Left lung (tissue), 10 donors: ENCODE data around the gene ARPC4. TPM values are rescaled to one million over a fixed set of nuclear protein-coding genes. Genes with fewer than 3 reads are reported as not detected.

ENCODE experiments used
- ATAC-seq: fragments of 200-7000 bp; cut with Tn5 transposase; one replicate; pipeline ENCODE4 v1.9.1; 2020; ENCODE audit warnings: moderate library complexity
- DNase-seq, 4 donors: peaks; one replicate each; pipeline ENCODE4 v3.0.0-alpha.2; 2013 to 2020
- H3K27ac ChIP-seq, 2 donors: fragments of 200-600 bp; sonication (generic) in 1 of 2; one replicate each; pipeline versions ENCODE4 v1.5.0 to v1.8.0; 2020 to 2021
- H3K27me3 ChIP-seq, 2 donors: fragments of 200-600 bp; sonication (generic) in 1 of 2; one replicate each; pipeline versions ENCODE4 v1.5.0 to v1.8.0; 2020 to 2021
- H3K36me3 ChIP-seq, 2 donors: fragments of 200-600 bp; sonication (generic) in 1 of 2; one replicate each; pipeline versions ENCODE4 v1.5.0 to v1.8.0; 2020 to 2021
- H3K4me1 ChIP-seq, 2 donors: fragments of 200-600 bp; one replicate each; pipeline ENCODE4 v1.8.0; 2021
- H3K4me3 ChIP-seq, 2 donors: fragments of 200-600 bp; sonication (generic) in 1 of 2; one replicate each; pipeline versions ENCODE4 v1.5.0 to v1.8.0; 2020 to 2021; ENCODE audit warnings: mild to moderate bottlenecking in 1 of 2
- H3K9me3 ChIP-seq, 2 donors: fragments of 200-600 bp; sonication (generic) in 1 of 2; one replicate each; pipeline versions ENCODE4 v1.5.0 to v1.8.0; 2020 to 2021
- intact Hi-C, 2 donors: fragments of 100-400 bp; cut with DNase I; formaldehyde crosslinking; loops; one replicate each; pipeline versions ENCODE4 v1.11.2 to v1.14.2; 2022
- polyA plus RNA-seq, 6 donors: library from polyadenylated mRNA; unstranded; fragments of 120-200 nt; gene quantifications; one replicate each; pipeline ENCODE4 v1.2.1, GENCODE V29; 2013; ENCODE audit not compliant: insufficient read length in 6 of 6
- total RNA-seq, 2 donors: library from RNA; stranded (reverse); fragmentation: NEBNext Ultra II Directional; extraction: Animal tissue kit (Norgen Biotek cat#: 25700); gene quantifications; one replicate each; pipeline ENCODE4 v1.2.1, GENCODE V29; 2021
- TF ChIP-seq, protein P1 (sequence below), 2 donors: fragments of 200-600 bp; sonication (generic) in 1 of 2; IDR thresholded peaks; one replicate each; pipeline versions ENCODE4 v1.5.0 to v1.8.0; 2021; ENCODE audit warnings: antibody characterized with exemption in 2 of 2
- donor health status: DM: no; HTN: yes; CAD: no.
- donor health status: DM: no; HTN: no; CAD: no.

Gene ARPC4
- total and polyA plus RNA-seq, 8 donors: 87.7 to 193 (median 112) TPM

DNA sequence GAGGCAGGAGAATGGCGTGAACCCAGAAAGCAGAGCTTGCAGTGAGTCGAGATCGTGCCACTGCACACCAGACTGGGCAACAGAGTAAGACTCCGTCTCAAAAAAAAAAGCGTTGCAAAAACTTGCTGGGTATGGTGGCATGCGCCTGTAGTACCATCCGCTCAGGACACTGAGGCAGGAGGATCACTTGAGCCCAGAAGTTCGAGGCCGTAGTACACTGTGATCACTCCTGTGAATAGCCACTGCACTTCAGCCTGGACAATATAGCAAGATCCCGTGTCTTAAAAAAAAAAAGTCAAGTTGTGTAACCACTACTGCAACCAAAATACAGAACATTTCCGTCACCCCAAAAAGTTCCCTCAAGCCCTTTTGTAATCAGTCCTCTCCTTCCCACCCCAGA, 1.5 kb downstream of the ARPC4 start:
- H3K27ac ChIP-seq: peak overlapping the region in 1 of 2 donors; percentile 98
- DNase-seq: no peak
- H3K9me3 ChIP-seq: no peaks in the 10 kb centered on the region
- intact Hi-C loops: no loop called here
- peaks cover 17 to 51% of the 10 kb centered on the region in 2 donors for H3K4me1 ChIP-seq
- H3K4me3 ChIP-seq: peak overlapping the region in 1 of 2 donors; percentile 99
- no peaks in the 10 kb centered on the region for H3K27me3 ChIP-seq
- H3K36me3 ChIP-seq: peaks cover 0 to 60% of the 10 kb centered on the region in 2 donors
- TF ChIP-seq, protein P1, sequence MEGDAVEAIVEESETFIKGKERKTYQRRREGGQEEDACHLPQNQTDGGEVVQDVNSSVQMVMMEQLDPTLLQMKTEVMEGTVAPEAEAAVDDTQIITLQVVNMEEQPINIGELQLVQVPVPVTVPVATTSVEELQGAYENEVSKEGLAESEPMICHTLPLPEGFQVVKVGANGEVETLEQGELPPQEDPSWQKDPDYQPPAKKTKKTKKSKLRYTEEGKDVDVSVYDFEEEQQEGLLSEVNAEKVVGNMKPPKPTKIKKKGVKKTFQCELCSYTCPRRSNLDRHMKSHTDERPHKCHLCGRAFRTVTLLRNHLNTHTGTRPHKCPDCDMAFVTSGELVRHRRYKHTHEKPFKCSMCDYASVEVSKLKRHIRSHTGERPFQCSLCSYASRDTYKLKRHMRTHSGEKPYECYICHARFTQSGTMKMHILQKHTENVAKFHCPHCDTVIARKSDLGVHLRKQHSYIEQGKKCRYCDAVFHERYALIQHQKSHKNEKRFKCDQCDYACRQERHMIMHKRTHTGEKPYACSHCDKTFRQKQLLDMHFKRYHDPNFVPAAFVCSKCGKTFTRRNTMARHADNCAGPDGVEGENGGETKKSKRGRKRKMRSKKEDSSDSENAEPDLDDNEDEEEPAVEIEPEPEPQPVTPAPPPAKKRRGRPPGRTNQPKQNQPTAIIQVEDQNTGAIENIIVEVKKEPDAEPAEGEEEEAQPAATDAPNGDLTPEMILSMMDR (IDR thresholded peaks at IDR 0.05): no peak
- no peak for ATAC-seq

DNA sequence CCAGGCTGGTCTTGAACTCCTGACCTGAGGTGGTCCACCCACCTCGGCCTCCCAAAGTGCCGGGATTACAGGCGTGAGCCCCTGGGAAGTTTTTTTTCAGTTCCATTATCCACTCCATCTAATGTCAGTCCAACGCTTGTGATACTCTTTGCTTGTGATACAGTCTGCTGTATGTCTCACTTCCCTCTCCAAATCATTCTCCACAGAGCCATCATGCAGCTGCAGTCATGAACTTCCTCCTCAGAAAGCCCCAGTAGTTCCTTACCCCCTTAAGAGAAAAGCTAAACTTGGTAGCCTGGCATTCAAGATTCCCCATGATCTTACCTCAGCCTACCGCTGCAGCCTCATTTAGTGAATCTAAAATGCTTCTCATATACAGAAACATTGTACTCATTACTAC, 2.3 kb downstream of the ARPC4 start:
- ATAC-seq: no peak
- TF ChIP-seq, protein P1 (IDR thresholded peaks at IDR 0.05): no peak
- peak overlapping the region in 1 of 2 donors; percentile 7 for H3K4me3 ChIP-seq

DNA sequence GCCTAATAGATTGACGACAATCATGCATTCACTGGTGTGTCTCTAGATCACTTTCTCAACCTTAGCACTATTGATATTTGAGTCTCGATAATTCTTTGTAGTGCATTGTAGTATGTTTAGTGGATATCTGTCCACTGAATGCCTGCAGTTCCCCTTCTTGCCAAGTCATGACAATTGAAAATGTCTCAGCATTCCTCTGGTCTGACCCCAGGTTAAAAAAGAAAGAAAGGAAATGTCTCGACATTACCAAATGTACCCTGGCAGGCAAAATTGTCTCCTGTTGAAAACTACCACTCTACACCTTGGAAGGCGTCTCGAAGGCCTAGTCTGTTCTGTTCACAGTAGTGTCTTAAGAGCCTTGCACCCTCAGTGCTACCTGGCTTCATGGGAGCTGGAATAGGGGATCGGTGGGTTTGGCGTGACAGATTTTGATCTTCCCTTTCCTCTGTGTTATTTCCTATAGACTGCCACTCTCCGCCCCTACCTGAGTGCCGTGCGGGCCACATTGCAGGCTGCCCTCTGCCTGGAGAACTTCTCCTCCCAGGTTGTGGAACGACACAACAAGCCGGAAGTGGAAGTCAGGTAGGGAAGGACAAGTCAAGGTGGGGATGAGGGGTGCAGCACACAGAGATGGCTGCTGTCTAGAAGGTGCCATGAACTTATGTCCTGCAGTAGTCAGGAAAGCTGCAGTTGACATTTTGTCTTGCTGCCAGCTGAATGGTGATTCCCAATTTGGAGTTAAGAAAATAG, 4.5 kb downstream of the ARPC4 start:
- intact Hi-C loops: no loop called here
- ATAC-seq (no peak), DNase-seq (no peak)
- peaks cover 9 to 75% of the 10 kb centered on the region in 2 donors for H3K36me3 ChIP-seq
- no peak overlapping the region for H3K4me3 ChIP-seq
- H3K4me1 ChIP-seq: peaks cover 13 to 32% of the 10 kb centered on the region in 2 donors
- no peak overlapping the region for H3K27ac ChIP-seq
- TF ChIP-seq, protein P1 (IDR thresholded peaks at IDR 0.05): no peak
- H3K9me3 ChIP-seq: no peaks in the 10 kb centered on the region
- H3K27me3 ChIP-seq: no peaks in the 10 kb centered on the region

More for the DNA sequence above, 2.3 kb downstream of the ARPC4 start:
- peak overlapping the region in 1 of 2 donors; percentile 98 for H3K27ac ChIP-seq
- H3K9me3 ChIP-seq: no peaks in the 10 kb centered on the region
- peaks cover 17 to 50% of the 10 kb centered on the region in 2 donors for H3K4me1 ChIP-seq
- H3K36me3 ChIP-seq: peaks cover 0 to 60% of the 10 kb centered on the region in 2 donors
- intact Hi-C loops: no loop called here
- no peak for DNase-seq
- no peaks in the 10 kb centered on the region for H3K27me3 ChIP-seq

DNA sequence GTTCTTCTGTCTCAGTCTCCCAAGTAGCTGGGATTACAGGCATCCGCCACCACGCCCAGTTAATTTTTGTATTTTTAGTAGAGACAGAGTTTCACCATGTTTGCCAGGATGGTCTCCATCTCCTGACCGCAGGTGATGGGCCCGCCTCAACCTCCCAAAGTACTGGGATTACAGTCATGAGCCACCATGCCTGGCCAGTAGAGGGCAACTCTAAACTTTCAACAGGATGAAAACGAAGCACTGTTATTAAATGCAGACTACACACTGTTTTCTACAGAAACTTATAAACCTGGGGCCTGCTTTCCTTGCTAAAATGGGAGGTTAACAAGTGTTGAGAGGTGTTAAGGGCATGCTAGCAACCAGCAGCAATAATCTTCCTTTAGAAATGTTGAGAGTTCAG, 7.6 kb downstream of the ARPC4 start:
- H3K36me3 ChIP-seq: peaks cover 9 to 97% of the 10 kb centered on the region in 2 donors
- ATAC-seq: no peak

DNA sequence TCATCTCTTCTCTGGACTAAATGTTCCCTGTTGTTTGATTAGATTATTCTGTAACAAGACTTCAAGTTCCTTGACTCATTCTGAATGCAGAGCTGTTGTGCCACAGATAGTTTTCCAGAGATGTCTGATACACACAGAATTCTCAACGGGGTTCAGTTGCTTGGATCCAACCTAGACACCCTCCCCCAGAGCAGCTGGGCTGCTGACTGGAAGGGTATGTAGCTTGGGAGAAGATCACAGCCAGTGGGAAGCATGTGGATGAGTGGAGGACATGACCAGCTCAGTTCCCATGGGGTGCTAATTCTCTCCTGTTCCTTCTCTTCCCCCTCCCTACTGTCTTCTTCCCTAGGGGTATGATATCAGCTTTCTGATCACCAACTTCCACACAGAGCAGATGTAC, 10.6 kb downstream of the ARPC4 start:
- Histone ChIP-seq H3K27ac (no peak overlapping the region), H3K36me3 (peaks cover 9 to 95% of the 10 kb centered on the region in 2 donors), H3K4me1 (peaks cover 0 to 5% of the 10 kb centered on the region in 2 donors), H3K4me3 (no peak overlapping the region), H3K9me3 (no peaks in the 10 kb centered on the region), H3K27me3 (no peaks in the 10 kb centered on the region)
- no peak for ATAC-seq
- no peak for DNase-seq
- intact Hi-C loops: no loop called here
- TF ChIP-seq, protein P1 (IDR thresholded peaks at IDR 0.05): no peak

More for the DNA sequence above, 7.6 kb downstream of the ARPC4 start:
- no peak overlapping the region for H3K27ac ChIP-seq
- H3K9me3 ChIP-seq: no peaks in the 10 kb centered on the region
- no peaks in the 10 kb centered on the region for H3K27me3 ChIP-seq
- intact Hi-C loops: no loop called here
- H3K4me3 ChIP-seq: no peak overlapping the region
- TF ChIP-seq, protein P1 (IDR thresholded peaks at IDR 0.05): no peak
- H3K4me1 ChIP-seq: peaks cover 0 to 10% of the 10 kb centered on the region in 2 donors
- DNase-seq: no peak
